ENCODE data around the gene CRACDL.

DNA sequence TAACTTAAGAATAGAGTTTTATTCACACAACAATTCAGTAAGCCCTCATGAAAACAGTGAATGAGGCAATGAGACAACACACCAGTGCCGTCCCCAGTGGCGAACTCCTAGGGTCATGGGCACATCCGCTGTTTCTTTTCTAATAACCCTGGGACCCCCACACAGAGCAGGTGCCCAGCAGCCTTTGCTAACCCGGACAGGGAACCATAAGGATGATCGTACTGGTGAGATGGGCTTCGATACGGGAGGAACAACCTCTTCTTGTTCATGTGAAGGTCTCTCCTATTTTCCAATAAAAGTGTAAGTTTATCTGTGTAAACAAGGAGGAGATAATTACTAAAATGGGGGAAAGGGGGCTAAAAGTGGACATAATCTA is 107.7 kb downstream of the CRACDL start:
- TF ChIP-seq, protein P1, sequence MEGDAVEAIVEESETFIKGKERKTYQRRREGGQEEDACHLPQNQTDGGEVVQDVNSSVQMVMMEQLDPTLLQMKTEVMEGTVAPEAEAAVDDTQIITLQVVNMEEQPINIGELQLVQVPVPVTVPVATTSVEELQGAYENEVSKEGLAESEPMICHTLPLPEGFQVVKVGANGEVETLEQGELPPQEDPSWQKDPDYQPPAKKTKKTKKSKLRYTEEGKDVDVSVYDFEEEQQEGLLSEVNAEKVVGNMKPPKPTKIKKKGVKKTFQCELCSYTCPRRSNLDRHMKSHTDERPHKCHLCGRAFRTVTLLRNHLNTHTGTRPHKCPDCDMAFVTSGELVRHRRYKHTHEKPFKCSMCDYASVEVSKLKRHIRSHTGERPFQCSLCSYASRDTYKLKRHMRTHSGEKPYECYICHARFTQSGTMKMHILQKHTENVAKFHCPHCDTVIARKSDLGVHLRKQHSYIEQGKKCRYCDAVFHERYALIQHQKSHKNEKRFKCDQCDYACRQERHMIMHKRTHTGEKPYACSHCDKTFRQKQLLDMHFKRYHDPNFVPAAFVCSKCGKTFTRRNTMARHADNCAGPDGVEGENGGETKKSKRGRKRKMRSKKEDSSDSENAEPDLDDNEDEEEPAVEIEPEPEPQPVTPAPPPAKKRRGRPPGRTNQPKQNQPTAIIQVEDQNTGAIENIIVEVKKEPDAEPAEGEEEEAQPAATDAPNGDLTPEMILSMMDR (IDR thresholded peaks at IDR 0.05; ENCODE audit: extremely low read depth in 1 of 2, insufficient read depth in 1 of 2, low read depth in 1 of 2, low read length in 2 of 2) = no peak
- TF ChIP-seq EZH2 (IDR thresholded peaks at IDR 0.05; ENCODE audit: borderline replicate concordance, low read depth, low read length, severe bottlenecking) = no peak
